ENCODE measurements around the gene ZKSCAN5. TPM values are rescaled to one million over a fixed set of nuclear protein-coding genes. Genes with fewer than 3 reads are reported as not detected.
A peak's percentile ranks its signal among the peaks of the same experiment; 100 is the strongest.

Gene ZKSCAN5
- total RNA-seq, 1 donor from 2014 or later, result 7.4 TPM

DNA sequence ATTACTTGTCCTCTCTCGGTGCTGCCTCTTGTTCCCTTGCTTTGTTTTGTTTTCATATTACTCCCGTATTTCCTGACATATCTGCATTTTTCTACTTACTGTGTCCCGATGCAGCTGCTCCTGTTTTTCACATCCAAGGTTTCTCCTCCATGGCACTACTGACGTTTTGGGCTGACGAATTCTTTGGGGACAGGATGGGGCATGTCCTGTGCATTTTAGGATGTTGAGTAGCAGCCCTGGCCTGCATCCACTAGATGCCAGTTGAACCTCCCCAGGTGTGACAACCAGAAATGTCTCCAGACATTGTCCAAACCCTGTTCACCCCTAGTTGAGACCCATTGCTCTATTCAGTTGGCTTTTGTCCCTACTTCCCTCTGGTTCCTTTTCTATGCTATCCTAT lies 19.4 kb upstream of the ZKSCAN5 start:
- no peak overlapping the region for H3K27ac ChIP-seq
- no peaks in the 10 kb centered on the region for H3K4me1 ChIP-seq
- H3K4me3 ChIP-seq, result no peak overlapping the region
- no peaks in the 10 kb centered on the region for H3K9me3 ChIP-seq
- TF ChIP-seq CTCF (IDR thresholded peaks at IDR 0.05), result no peak
- DNase-seq (no peak), ATAC-seq (no peak)
- H3K36me3 ChIP-seq, result peaks cover 33% of the 10 kb centered on the region
- intact Hi-C loops (cut with DNase I), result no loop called here
- H3K27me3 ChIP-seq, result no peaks in the 10 kb centered on the region

DNA sequence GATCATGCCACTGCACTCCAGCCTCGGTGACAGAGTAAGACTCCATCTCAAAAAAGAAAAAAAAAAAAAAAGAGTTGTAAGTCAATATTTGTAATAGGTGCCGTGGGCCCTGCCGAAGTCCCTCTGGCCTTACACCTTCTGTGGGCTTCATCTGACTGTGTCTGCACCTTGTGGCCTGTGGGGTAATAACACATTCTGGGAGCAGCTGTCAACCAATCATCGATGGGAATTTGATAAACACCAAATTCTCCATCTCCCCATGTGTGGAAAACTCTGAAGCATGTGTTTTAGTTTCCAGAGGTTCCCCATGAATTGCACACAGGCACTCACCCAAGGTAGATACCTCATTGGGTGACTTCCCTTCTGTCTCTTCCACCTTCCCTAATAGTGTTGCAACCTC lies 15.2 kb upstream of the ZKSCAN5 start:
- Histone ChIP-seq H3K27me3 (no peaks in the 10 kb centered on the region), H3K4me1 (no peaks in the 10 kb centered on the region)
- intact Hi-C loops (cut with DNase I), result no loop called here

GRCh38 chr7:99490878-99491277 lies 13.6 kb upstream of the ZKSCAN5 start:
- DNase-seq (no peak), ATAC-seq (no peak)
- TF ChIP-seq CTCF (IDR thresholded peaks at IDR 0.05), result no peak
- H3K27me3 ChIP-seq, result no peaks in the 10 kb centered on the region
- no peak overlapping the region for H3K4me3 ChIP-seq
- peaks cover 45% of the 10 kb centered on the region for H3K36me3 ChIP-seq
- intact Hi-C loops (cut with DNase I), result no loop called here
- no peak overlapping the region for H3K27ac ChIP-seq
- H3K9me3 ChIP-seq, result peaks cover 11% of the 10 kb centered on the region
- H3K4me1 ChIP-seq, result no peaks in the 10 kb centered on the region

More for the DNA sequence above, 15.2 kb upstream of the ZKSCAN5 start:
- H3K36me3 ChIP-seq, result peaks cover 40% of the 10 kb centered on the region
- no peak overlapping the region for H3K27ac ChIP-seq
- H3K4me3 ChIP-seq, result no peak overlapping the region
- H3K9me3 ChIP-seq, result peaks cover 4% of the 10 kb centered on the region
- no peak for DNase-seq
- no peak for TF ChIP-seq CTCF (IDR thresholded peaks at IDR 0.05)
- no peak for ATAC-seq

DNA sequence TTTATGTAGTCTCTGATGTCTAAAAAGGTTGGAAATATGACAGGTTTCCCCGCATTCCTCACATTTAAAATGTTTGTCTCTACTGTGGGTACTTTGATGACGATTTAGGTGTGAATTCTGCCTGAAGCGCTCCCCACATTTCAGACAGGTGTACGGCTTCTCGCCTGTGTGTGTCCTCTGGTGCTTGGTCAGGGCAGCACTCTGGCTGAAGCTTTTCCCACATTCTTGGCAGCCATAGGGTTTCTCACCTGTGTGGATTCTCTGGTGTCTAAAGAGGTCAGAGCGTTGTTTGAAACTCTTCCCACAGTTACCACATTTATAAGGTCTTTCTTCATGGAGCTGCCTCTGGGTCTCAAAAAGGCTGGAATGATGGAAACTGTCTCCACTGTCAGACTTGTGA lies 10.6 kb upstream of the ZKSCAN5 start:
- intact Hi-C loops (cut with DNase I), result no loop called here
- H3K27me3 ChIP-seq, result no peaks in the 10 kb centered on the region
- H3K27ac ChIP-seq, result no peak overlapping the region
- peaks cover 61% of the 10 kb centered on the region for H3K36me3 ChIP-seq
- no peak for TF ChIP-seq CTCF (IDR thresholded peaks at IDR 0.05)
- no peak for ATAC-seq
- no peak overlapping the region for H3K4me3 ChIP-seq
- DNase-seq, result no peak
- H3K4me1 ChIP-seq, result peaks cover 17% of the 10 kb centered on the region
- peaks cover 11% of the 10 kb centered on the region for H3K9me3 ChIP-seq

GRCh38 chr7:99497766-99498545 lies 6.5 kb upstream of the ZKSCAN5 start:
- no peak overlapping the region for H3K27ac ChIP-seq
- intact Hi-C loops (cut with DNase I), result no loop called here
- peaks cover 11% of the 10 kb centered on the region for H3K9me3 ChIP-seq
- TF ChIP-seq CTCF (IDR thresholded peaks at IDR 0.05), result no peak
- DNase-seq, result no peak
- peaks cover 52% of the 10 kb centered on the region for H3K36me3 ChIP-seq
- peaks cover 24% of the 10 kb centered on the region for H3K4me1 ChIP-seq
- no peaks in the 10 kb centered on the region for H3K27me3 ChIP-seq
- no peak for ATAC-seq
- peak overlapping the region; percentile 100 for H3K4me3 ChIP-seq
